NT2/D1 (cell line): ENCODE results near the gene RAB40B.

Experiments
- SUZ12 ChIP-seq: IDR thresholded peaks from 2 replicates; pipeline ENCODE4 v1.6.1; 2011; ENCODE audit not compliant: insufficient read length, insufficient read depth; ENCODE audit errors: extremely low read depth
- YY1 ChIP-seq: IDR thresholded peaks from 2 replicates; pipeline ENCODE4 v1.6.1; 2011; ENCODE audit not compliant: insufficient read length, insufficient read depth
- ZNF274 ChIP-seq: IDR thresholded peaks from 2 replicates; pipeline ENCODE4 v1.6.1; 2011; ENCODE audit warnings: mild to moderate bottlenecking, low read depth, low read length

DNA sequence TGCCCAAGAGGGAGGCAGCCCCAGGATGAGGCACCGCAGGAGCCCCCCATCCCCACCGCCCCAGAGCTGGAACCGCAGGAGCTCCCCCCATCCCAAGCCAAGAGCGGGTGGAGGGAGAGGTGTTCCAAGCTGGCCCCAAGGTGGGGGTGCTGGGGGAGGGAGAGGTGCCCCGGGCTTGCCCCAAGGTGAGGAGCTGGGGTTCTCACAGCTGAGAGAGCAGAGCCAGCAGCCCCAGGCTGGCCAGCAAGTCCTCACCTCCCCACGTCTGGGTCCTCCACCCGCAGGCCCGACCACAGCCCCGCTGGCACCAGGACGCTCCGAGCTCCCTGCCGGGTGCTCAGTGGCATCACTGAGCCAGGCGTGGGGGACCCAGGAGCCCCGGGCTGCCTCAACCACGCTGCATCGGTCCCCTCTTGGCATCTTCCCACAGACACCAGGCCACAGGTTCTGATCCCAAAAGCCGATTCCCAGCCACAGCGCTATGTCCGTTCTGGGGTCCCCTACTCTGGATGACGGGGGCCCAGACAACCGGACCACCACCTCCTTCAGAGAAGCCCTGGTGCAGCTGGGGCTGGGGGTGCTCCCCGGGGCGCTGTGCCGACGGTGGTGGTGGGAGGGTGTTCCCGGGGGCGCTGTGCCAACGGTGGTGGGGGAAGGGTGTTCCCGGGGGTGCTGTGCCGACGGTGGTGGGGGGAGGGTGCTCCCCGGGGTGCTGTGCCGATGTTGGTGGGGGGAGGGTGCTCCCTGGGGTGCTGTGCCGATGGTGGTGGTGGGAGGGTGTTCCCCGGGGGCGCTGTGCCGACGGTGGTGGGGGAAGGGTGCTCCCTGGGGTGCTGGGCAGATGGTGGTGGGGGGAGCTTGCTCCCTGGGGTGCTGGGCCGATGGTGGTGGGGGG lies 34.9 kb downstream of the RAB40B start:
- no peak for TF ChIP-seq SUZ12
- TF ChIP-seq YY1: no peak
- TF ChIP-seq ZNF274: no peak
